Ammon's horn (tissue), 1 donor: ENCODE measurements around the gene ZFP69B.
A peak's percentile ranks its signal among the peaks of the same experiment; 100 is the strongest.

Experiments
- DNase-seq: peaks from one replicate; pipeline ENCODE4 v3.0.0-alpha.2; 2016; ENCODE audit warnings: low spot score

ZFP69B gene

GRCh38 chr1:40449684-40450494 lies at the start of gene ZFP69B:
Gene ZFP69B (plus strand): TSS chr1:40450476. CDS start chr1:40450962, 486 bp downstream.
- DNase-seq: peak; percentile 90

- peak; percentile 37 for DNase-seq
Observed at GRCh38 chr1:40401473-40402201, 48.6 kb upstream of the ZFP69B start.

GRCh38 chr1:40404670-40405462 lies 45.4 kb upstream of the ZFP69B start:
- peak; percentile 80 for DNase-seq

GRCh38 chr1:40405812-40406211 lies 44.5 kb upstream of the ZFP69B start:
- no peak for DNase-seq

GRCh38 chr1:40407453-40407852 lies 42.8 kb upstream of the ZFP69B start:
- no peak for DNase-seq

GRCh38 chr1:40409467-40409866 lies 40.8 kb upstream of the ZFP69B start:
- no peak for DNase-seq

GRCh38 chr1:40411294-40411693 lies 39.0 kb upstream of the ZFP69B start:
- DNase-seq: no peak

GRCh38 chr1:40411843-40412242 lies 38.4 kb upstream of the ZFP69B start:
- DNase-seq: no peak

- DNase-seq: no peak
Observed at GRCh38 chr1:40413527-40414252, 36.6 kb upstream of the ZFP69B start.

GRCh38 chr1:40414331-40414730 lies 35.9 kb upstream of the ZFP69B start:
- DNase-seq: no peak

- no peak for DNase-seq
Observed at GRCh38 chr1:40416709-40417108, 33.6 kb upstream of the ZFP69B start.

GRCh38 chr1:40421431-40422384 lies 28.6 kb upstream of the ZFP69B start:
- peak; percentile 76 for DNase-seq

GRCh38 chr1:40422630-40423263 lies 27.5 kb upstream of the ZFP69B start:
- no peak for DNase-seq

GRCh38 chr1:40423264-40423642 lies 27.0 kb upstream of the ZFP69B start:
- peak; percentile 22 for DNase-seq

- no peak for DNase-seq
Observed at GRCh38 chr1:40423951-40424618, 26.2 kb upstream of the ZFP69B start.

- no peak for DNase-seq
Observed at GRCh38 chr1:40425198-40425597, 25.1 kb upstream of the ZFP69B start.

GRCh38 chr1:40431385-40431784 lies 18.9 kb upstream of the ZFP69B start:
- no peak for DNase-seq

GRCh38 chr1:40432644-40433390 lies 17.5 kb upstream of the ZFP69B start:
- DNase-seq: no peak

GRCh38 chr1:40435471-40435870 lies 14.8 kb upstream of the ZFP69B start:
- no peak for DNase-seq
